ENCODE measurements around the gene FLNA.

- TF ChIP-seq, protein P1, sequence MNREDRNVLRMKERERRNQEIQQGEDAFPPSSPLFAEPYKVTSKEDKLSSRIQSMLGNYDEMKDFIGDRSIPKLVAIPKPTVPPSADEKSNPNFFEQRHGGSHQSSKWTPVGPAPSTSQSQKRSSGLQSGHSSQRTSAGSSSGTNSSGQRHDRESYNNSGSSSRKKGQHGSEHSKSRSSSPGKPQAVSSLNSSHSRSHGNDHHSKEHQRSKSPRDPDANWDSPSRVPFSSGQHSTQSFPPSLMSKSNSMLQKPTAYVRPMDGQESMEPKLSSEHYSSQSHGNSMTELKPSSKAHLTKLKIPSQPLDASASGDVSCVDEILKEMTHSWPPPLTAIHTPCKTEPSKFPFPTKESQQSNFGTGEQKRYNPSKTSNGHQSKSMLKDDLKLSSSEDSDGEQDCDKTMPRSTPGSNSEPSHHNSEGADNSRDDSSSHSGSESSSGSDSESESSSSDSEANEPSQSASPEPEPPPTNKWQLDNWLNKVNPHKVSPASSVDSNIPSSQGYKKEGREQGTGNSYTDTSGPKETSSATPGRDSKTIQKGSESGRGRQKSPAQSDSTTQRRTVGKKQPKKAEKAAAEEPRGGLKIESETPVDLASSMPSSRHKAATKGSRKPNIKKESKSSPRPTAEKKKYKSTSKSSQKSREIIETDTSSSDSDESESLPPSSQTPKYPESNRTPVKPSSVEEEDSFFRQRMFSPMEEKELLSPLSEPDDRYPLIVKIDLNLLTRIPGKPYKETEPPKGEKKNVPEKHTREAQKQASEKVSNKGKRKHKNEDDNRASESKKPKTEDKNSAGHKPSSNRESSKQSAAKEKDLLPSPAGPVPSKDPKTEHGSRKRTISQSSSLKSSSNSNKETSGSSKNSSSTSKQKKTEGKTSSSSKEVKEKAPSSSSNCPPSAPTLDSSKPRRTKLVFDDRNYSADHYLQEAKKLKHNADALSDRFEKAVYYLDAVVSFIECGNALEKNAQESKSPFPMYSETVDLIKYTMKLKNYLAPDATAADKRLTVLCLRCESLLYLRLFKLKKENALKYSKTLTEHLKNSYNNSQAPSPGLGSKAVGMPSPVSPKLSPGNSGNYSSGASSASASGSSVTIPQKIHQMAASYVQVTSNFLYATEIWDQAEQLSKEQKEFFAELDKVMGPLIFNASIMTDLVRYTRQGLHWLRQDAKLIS (CRISPR knock-in tag; IDR thresholded peaks at IDR 0.05), result no peak
- TF ChIP-seq SP2 (CRISPR knock-in tag; IDR thresholded peaks at IDR 0.05) (no peak), RBAK (CRISPR knock-in tag; IDR thresholded peaks at IDR 0.05) (no peak), SMC3 (IDR thresholded peaks at IDR 0.05; ENCODE audit: low read length) (no peak), BRCA1 (CRISPR knock-in tag; IDR thresholded peaks at IDR 0.05) (no peak), TP53 (CRISPR knock-in tag; conservative IDR thresholded peaks at IDR 0.05) (no peak), EP300 (IDR thresholded peaks at IDR 0.05; ENCODE audit: low read depth in 2 of 2, low read length in 2 of 2) (no peak), EP300 (CRISPR knock-in tag; IDR thresholded peaks at IDR 0.05; ENCODE audit: borderline replicate concordance) (no peak), KAT7 (CRISPR knock-in tag; IDR thresholded peaks at IDR 0.05; ENCODE audit: borderline replicate concordance) (no peak), SP1 (IDR thresholded peaks at IDR 0.05) (no peak), SP1 (CRISPR knock-in tag; IDR thresholded peaks at IDR 0.05) (no peak)
- TF ChIP-seq, protein P2, sequence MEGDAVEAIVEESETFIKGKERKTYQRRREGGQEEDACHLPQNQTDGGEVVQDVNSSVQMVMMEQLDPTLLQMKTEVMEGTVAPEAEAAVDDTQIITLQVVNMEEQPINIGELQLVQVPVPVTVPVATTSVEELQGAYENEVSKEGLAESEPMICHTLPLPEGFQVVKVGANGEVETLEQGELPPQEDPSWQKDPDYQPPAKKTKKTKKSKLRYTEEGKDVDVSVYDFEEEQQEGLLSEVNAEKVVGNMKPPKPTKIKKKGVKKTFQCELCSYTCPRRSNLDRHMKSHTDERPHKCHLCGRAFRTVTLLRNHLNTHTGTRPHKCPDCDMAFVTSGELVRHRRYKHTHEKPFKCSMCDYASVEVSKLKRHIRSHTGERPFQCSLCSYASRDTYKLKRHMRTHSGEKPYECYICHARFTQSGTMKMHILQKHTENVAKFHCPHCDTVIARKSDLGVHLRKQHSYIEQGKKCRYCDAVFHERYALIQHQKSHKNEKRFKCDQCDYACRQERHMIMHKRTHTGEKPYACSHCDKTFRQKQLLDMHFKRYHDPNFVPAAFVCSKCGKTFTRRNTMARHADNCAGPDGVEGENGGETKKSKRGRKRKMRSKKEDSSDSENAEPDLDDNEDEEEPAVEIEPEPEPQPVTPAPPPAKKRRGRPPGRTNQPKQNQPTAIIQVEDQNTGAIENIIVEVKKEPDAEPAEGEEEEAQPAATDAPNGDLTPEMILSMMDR (CRISPR knock-in tag; IDR thresholded peaks at IDR 0.05), result no peak
- TF ChIP-seq, protein P3, sequence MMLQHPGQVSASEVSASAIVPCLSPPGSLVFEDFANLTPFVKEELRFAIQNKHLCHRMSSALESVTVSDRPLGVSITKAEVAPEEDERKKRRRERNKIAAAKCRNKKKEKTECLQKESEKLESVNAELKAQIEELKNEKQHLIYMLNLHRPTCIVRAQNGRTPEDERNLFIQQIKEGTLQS (CRISPR knock-in tag; IDR thresholded peaks at IDR 0.05), result no peak
Measured at GRCh38 chrX:154403858-154404257, 29.4 kb upstream of the FLNA start.

All from HepG2 (cell line).